SK-N-SH (cell line): Measurements from ENCODE around the gene RPGRIP1L.

Source experiments
- ELF1 ChIP-seq: IDR thresholded peaks from 2 replicates; pipeline ENCODE4 v1.4.0; 2012
- EP300 ChIP-seq, 2 experiments: IDR thresholded peaks; 2 replicates each; pipeline versions ENCODE4 v1.4.0 to v1.6.1; 2012; ENCODE audit warnings: borderline replicate concordance in 1 of 2, low read depth in 1 of 2, low read length in 1 of 2
- EZH2phosphoT487 ChIP-seq: fragments of 200-600 bp; sonication (generic); IDR thresholded peaks from 2 replicates; pipeline ENCODE4 v1.6.1; 2017; ENCODE audit warnings: low read depth, mixed run types, mild to moderate bottlenecking, antibody characterized with exemption, moderate library complexity, borderline replicate concordance
- FOXM1 ChIP-seq: IDR thresholded peaks from 2 replicates; pipeline ENCODE4 v1.4.0; 2012; ENCODE audit warnings: low read depth, mild to moderate bottlenecking
- MXI1 ChIP-seq: IDR thresholded peaks from 2 replicates; pipeline ENCODE4 v1.6.1; 2012; ENCODE audit warnings: mild to moderate bottlenecking, low read depth, low read length, improper control_type of control experiment
- POLR2AphosphoS5 ChIP-seq: IDR thresholded peaks from 2 replicates; pipeline ENCODE4 v1.6.1; 2012; ENCODE audit warnings: low read depth, low read length
- RFX5 ChIP-seq: IDR thresholded peaks from 2 replicates; pipeline ENCODE4 v1.6.1; 2012; ENCODE audit warnings: mild to moderate bottlenecking, improper control_type of control experiment, low read length
- TF ChIP-seq, protein P1 (sequence below): fragments of 200-600 bp; sonication (generic); IDR thresholded peaks from 2 replicates; pipeline ENCODE4 v1.6.1; 2017; ENCODE audit warnings: antibody characterized with exemption, mild to moderate bottlenecking, moderate library complexity
- TF ChIP-seq, protein P2 (sequence below): fragments of 150-350 bp; IDR thresholded peaks from 2 replicates; pipeline ENCODE4 v1.6.1; 2016; ENCODE audit warnings: mild to moderate bottlenecking, low read depth, low read length
- TF ChIP-seq, protein P3 (sequence below): fragments of 150-350 bp; IDR thresholded peaks from 2 replicates; pipeline ENCODE4 v1.6.1; 2017; ENCODE audit warnings: antibody characterized with exemption, low read length, low read depth, borderline replicate concordance

- TF ChIP-seq MXI1 (no peak), FOXM1 (no peak), EZH2phosphoT487 (no peak), POLR2AphosphoS5 (no peak), EP300 (IDR thresholded peaks at IDR 0.05; ENCODE audit: borderline replicate concordance in 1 of 2, low read depth in 1 of 2, low read length in 1 of 2) (no peak), ELF1 (no peak), RFX5 (no peak)
- TF ChIP-seq, protein P1, sequence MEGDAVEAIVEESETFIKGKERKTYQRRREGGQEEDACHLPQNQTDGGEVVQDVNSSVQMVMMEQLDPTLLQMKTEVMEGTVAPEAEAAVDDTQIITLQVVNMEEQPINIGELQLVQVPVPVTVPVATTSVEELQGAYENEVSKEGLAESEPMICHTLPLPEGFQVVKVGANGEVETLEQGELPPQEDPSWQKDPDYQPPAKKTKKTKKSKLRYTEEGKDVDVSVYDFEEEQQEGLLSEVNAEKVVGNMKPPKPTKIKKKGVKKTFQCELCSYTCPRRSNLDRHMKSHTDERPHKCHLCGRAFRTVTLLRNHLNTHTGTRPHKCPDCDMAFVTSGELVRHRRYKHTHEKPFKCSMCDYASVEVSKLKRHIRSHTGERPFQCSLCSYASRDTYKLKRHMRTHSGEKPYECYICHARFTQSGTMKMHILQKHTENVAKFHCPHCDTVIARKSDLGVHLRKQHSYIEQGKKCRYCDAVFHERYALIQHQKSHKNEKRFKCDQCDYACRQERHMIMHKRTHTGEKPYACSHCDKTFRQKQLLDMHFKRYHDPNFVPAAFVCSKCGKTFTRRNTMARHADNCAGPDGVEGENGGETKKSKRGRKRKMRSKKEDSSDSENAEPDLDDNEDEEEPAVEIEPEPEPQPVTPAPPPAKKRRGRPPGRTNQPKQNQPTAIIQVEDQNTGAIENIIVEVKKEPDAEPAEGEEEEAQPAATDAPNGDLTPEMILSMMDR, result no peak
- TF ChIP-seq, protein P2, sequence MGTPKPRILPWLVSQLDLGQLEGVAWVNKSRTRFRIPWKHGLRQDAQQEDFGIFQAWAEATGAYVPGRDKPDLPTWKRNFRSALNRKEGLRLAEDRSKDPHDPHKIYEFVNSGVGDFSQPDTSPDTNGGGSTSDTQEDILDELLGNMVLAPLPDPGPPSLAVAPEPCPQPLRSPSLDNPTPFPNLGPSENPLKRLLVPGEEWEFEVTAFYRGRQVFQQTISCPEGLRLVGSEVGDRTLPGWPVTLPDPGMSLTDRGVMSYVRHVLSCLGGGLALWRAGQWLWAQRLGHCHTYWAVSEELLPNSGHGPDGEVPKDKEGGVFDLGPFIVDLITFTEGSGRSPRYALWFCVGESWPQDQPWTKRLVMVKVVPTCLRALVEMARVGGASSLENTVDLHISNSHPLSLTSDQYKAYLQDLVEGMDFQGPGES, result no peak
- TF ChIP-seq, protein P3, sequence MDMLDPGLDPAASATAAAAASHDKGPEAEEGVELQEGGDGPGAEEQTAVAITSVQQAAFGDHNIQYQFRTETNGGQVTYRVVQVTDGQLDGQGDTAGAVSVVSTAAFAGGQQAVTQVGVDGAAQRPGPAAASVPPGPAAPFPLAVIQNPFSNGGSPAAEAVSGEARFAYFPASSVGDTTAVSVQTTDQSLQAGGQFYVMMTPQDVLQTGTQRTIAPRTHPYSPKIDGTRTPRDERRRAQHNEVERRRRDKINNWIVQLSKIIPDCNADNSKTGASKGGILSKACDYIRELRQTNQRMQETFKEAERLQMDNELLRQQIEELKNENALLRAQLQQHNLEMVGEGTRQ, result no peak
These were observed 41.6 kb downstream of the RPGRIP1L start for GRCh38 chr16:53662072-53662471.
